T47D (cell line): ENCODE results near the gene SEBOX.

Experiments used
- DNase-seq, 2 experiments: peaks; one replicate each; pipeline versions ENCODE4 v3.0.0 to v3.0.0-alpha.2; 2011 to 2012; ENCODE audit warnings: low read depth in 1 of 2, low spot score in 1 of 2
- JUND ChIP-seq: IDR thresholded peaks from 2 replicates; pipeline ENCODE4 v1.6.1; 2012; ENCODE audit warnings: low read depth
- in situ Hi-C: cut with HindIII; loops from 2 replicates; pipeline ENCODE4 v1.10.0; 2016; ENCODE audit warnings: low sequenced_read_pairs, low pct_unique_long_range_greater_than_20kb

Gene SEBOX

GRCh38 chr17:28326114-28326513 lies 38.9 kb downstream of the SEBOX start:
- in situ Hi-C loops: no loop called here
- peak; percentile 66 to 98 for DNase-seq
- TF ChIP-seq JUND: peak; percentile 63; the same call in 1 of the 2 replicates

GRCh38 chr17:28325211-28325610 lies 39.8 kb downstream of the SEBOX start:
- DNase-seq: no peak
- no peak for TF ChIP-seq JUND
- in situ Hi-C loops: no loop called here

- no peak for TF ChIP-seq JUND
- in situ Hi-C loops: no loop called here
- DNase-seq: no peak
These were observed 40.2 kb downstream of the SEBOX start for GRCh38 chr17:28324781-28325180.

- no peak for TF ChIP-seq JUND
- in situ Hi-C loops: no loop called here
- no peak for DNase-seq
These were observed 40.7 kb downstream of the SEBOX start for GRCh38 chr17:28324267-28324745.

GRCh38 chr17:28320215-28321061 lies 44.6 kb downstream of the SEBOX start:
- TF ChIP-seq JUND: no peak
- in situ Hi-C loops: no loop called here
- no peak for DNase-seq

GRCh38 chr17:28319598-28319935 lies 45.4 kb downstream of the SEBOX start:
- no peak for TF ChIP-seq JUND
- in situ Hi-C loops: no loop called here
- DNase-seq: no peak

- DNase-seq: peak; percentile 99
- no peak for TF ChIP-seq JUND
- in situ Hi-C loops: no loop called here
These were observed 46.0 kb downstream of the SEBOX start, which contains the start of gene TMEM97 for GRCh38 chr17:28318759-28319597. TMEM97 (plus strand) TSS chr17:28319200; CDS start chr17:28319240, 40 bp downstream.

GRCh38 chr17:28317966-28318758 lies 46.8 kb downstream of the SEBOX start:
- in situ Hi-C loops: no loop called here
- TF ChIP-seq JUND: no peak
- peak in 1 of 2 experiments; percentile 18 for DNase-seq

GRCh38 chr17:28317099-28317965 lies 47.7 kb downstream of the SEBOX start:
- no peak for TF ChIP-seq JUND
- in situ Hi-C loops: no loop called here

GRCh38 chr17:28315846-28316705 lies 48.9 kb downstream of the SEBOX start:
- no peak for TF ChIP-seq JUND
- in situ Hi-C loops: no loop called here
- DNase-seq: no peak

More at GRCh38 chr17:28317099-28317965, 47.7 kb downstream of the SEBOX start:
- no peak for DNase-seq

GRCh38 chr17:28313841-28314240 lies 51.2 kb downstream of the SEBOX start:
- in situ Hi-C loops: no loop called here
- DNase-seq: no peak
- no peak for TF ChIP-seq JUND
